NCI-H1105 treated with DMSO at 0.1 percent for 48 hours (cell line): ENCODE data around the gene PBX2.

Experiments
- DNase-seq: peaks from one replicate; lab custom pipeline; 2025; lab: John Stamatoyannopoulos, UW

PBX2 gene

GRCh38 chr6:32174416-32174815 lies 15.6 kb downstream of the PBX2 start:
- no peak for DNase-seq

DNA sequence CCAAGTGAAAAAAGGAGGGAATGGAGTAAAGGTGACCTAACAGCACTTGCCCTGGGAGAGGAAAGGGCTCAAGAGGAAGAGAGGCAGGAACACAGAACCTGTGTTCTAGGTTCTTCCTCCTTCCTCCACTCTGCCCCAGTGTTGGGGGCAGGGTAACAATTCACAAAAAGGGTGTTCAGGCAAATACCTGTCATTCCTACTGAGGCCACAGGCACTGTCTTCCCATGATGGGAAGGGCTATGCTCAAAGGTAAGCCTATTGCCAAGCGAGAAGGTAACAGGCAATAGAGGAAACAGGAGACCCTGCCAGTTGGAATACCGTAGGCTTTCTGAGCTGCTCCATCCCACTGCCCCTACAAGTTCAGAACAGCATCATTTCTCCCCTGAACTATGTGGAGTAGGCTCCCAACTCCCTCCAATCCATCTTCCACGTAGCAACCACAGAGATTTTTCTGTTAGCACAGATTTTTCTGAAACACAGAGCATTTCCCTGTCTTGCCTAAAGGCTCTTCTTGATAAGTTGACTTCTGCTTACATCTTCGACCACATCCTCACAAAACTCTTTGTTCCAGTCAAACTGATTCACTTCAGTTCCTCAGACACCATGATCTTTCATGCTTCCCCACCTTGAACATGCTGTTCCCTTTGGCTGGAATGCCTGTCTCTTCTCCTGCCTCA lies 16.8 kb downstream of the PBX2 start:
- DNase-seq, result no peak

GRCh38 chr6:32171234-32171633 lies 18.8 kb downstream of the PBX2 start:
- no peak for DNase-seq

- DNase-seq, result no peak
Observed at GRCh38 chr6:32170294-32170693, 19.7 kb downstream of the PBX2 start.

DNA sequence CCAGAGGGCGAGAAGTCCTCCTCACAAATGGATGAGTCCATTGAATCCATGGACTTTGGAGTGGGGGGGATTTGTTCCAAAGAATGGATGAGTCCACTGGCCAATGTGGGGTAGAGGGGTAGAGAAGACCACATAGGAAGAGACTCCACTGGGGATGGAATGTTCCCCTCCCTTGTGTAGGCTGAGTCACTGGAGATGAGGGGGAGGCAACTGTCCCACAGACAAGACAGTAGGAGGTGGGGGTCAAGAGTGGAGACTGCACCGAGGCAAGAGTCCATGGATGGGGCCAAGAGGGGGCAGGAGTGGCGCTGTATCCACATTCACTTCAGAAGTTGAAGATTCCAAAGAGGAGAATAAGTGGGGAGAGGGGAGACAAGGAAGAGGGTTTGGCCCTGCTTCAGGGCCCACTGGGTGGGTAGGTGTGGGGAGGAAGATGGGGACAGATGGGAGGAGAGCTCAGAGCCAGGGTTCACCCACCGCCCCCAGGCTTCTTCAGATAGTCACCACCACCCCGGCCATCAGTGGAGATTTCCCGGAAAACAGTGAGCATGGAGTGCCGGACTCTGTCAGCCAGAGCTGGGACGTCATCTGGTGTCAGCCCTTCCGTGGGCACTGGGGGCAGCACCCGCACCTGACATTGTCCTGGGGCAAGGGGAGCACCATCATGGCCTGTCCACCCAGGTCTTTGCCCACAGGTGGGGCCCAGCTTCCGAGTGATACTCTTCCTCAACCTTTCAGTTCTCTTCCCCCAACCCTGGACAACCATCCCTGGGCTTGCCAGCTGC lies 21.0 kb downstream of the PBX2 start:
- DNase-seq, result no peak

GRCh38 chr6:32168350-32168749 lies 21.7 kb downstream of the PBX2 start:
- DNase-seq, result no peak

GRCh38 chr6:32167761-32168262 lies 22.2 kb downstream of the PBX2 start:
- no peak for DNase-seq

DNA sequence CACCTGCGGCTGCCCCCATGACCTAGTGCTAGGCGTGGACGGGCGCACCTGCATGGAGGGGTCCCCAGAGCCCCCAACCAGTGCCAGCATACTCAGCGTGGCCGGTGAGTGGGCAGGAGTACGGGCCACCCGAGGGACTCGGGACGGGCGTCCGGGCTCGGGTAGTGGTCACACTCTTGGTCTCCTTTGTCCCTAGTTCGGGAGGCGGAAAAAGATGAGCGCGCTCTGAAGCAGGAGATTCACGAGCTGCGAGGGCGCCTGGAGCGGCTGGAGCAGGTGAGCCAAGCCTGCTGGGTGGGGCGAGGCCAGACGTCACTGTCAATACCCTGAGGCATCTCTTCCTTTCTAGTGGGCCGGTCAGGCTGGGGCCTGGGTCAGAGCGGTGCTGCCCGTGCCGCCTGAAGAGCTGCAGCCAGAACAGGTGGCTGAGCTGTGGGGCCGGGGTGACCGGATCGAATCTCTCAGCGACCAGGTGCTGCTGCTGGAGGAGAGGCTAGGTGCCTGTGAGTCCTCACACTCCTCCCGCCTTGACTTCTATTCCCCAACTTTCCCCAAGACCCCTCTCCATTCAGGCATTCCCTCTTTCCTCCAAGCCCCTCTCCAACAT lies 22.7 kb downstream of the PBX2 start:
- DNase-seq, result no peak

- no peak for DNase-seq
Observed at GRCh38 chr6:32166411-32167061, 23.5 kb downstream of the PBX2 start.

- no peak for DNase-seq
Observed at GRCh38 chr6:32164295-32164694, 25.7 kb downstream of the PBX2 start, which contains the start of gene EGFL8. TSS of gene EGFL8 (plus strand) at chr6:32164595. CDS start at chr6:32166166, 1,571 bp downstream.

DNA sequence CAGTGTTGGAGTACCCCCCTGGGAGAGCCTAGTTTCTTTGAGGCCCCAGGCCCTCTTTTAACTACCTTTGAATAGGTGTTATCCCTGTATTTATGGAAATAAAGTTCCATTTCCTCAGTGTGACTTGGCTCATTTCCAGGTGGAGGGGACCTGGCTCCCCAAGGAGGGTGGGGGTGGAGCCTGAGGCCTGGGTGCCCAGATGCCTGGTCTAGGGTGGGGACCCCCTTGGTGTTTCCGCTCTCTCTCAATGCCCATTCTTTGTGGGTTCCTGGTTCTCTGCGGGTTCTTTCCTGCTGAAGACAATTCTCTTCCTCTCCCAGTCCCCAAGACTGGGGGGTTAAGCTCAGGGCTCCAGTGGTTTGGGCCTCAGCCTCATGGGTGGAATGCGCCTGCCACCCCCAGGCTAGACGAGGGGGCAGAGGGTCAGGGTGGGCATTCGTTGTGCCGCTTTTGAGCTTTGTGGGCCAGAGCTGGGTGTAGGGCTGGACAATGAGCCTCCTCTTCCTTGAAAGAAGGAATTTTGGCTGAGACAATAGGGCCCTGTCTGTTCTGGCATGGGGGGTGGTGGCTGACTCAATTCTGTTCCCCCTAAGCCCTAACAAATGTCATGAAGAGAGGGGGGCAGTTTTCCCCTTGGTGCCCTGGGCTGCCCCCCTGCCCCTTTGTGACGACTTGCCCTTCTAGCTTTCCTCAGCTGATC lies 26.3 kb downstream of the PBX2 start:
- DNase-seq, result no peak

GRCh38 chr6:32158052-32158451 lies 31.9 kb downstream of the PBX2 start:
- no peak for DNase-seq

DNA sequence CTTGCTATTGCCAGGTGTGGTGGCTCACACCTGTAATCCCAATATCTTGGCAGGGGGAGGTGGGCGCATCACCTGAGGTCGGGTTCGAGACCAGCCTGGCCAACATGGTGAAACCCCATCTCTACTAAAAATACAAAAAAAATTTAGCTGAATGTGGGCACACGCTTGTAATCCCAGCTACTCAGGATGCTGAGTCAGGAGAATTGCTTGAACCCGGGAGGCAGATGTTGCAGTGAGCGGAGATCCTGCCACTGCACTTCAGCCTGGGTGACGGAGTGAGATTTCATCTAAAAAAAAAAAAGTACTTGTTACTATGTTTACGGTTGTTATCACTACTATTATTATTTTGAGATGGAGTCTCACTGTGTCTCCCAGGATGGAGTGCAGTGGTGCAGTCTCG lies 33.1 kb downstream of the PBX2 start:
- DNase-seq, result no peak

- peak; percentile 67 for DNase-seq
Observed at GRCh38 chr6:32154514-32155161, 35.4 kb downstream of the PBX2 start.

DNA sequence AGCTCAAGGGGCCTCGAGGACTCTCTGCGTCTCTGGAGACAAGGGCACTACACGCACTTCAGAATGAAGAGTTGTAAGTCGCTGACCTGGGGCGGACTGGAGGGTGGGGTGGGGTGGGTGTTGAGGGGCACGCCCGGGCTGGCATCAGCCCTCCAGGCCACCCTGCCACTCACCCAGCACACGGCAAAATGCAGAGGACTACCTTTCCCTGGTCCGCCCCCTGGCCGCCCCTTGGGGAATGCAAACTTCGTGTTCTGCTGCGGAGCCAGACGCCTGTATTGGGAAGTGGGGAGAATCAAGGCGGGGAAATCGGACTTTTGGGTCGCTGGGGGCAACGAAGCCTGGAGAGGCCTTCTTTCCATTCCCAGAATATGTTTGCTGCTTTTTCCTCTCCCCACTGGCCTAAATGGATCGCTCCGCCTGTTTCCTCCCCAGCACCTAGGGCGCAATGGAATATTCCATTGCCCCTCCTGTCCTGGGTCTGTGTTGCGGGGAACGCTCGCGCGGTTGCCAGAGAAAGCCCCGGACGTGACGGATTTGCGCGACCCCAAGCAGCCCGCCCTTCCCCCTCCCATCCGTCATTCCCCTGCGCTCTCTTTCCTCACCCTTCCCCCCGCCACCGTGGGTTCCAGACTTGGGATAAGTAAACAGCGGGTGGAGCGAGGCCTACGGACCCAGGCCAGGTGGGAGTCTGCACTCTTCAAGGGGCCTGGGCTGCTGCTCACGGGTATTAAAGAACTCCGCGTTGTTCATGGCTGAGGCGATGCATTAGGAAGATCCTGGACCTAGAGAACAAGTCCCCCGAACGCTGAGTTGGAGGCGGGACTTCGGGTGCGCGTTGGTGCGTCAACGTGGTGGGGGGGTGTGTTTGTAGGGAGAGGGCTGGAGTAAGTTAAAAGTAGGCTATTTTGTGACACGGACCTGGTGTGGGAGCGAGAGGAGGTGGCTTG lies 36.2 kb downstream of the PBX2 start, which contains the start of gene PPT2:
Gene PPT2, plus strand, starts transcription at position 578 of the 950 bp plus-strand sequence. CDS start 454 bp downstream, outside the sequence.
- DNase-seq, result peak; percentile 82

DNA sequence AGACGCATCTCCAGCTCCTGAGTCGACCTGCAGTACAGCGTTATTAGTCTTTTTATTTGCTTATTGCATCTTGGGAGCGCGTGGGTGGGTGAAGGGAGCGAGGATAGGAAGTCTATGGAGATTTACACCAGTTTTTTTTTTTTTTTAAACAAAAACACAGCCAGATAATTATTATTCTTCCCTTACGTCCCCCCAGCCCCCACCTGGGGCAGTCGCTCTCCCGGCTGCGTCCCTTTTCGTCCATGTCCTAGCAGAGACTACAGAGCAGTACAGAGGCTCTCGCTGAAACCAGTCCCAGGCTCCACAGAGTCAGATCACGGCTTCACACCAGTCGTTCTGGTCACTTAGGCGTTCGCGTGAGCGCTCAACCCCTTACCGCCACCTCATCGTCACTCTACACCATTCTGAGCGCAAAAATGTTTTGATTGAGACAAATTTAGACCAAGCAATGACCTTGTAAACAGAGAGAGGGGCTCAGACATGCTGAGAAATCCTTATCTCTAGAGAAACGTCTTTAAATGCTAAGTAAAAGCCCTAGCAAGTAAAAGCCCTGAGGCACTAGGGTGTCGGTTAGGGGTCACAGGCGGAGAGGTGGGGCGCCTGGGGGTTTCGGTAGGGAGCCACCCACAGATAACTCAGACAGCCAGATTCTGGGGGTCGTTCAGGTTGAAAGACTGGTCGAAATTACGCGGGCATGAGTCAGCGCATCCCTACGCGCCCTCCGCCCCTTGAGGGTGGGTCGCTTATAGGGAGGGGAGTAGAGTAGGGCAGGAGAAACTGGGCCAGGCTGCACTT lies 37.0 kb downstream of the PBX2 start:
- no peak for DNase-seq

- DNase-seq, result no peak
Observed at GRCh38 chr6:32151863-32152768, 37.9 kb downstream of the PBX2 start, which contains the start of gene PRRT1. TSS of gene PRRT1 (minus strand) at chr6:32151939. CDS start at chr6:32151827, 112 bp downstream.
